NK-92 (cell line): ENCODE data around the gene RMC1.

Experiments used
- DNase-seq: peaks from one replicate; lab custom pipeline; 2025; ENCODE audit not compliant: unreplicated experiment; lab: John Stamatoyannopoulos, UW

RMC1 gene

GRCh38 chr18:23529604-23530003 lies 26.3 kb downstream of the RMC1 start:
- DNase-seq: no peak

GRCh38 chr18:23530195-23530594 lies 26.9 kb downstream of the RMC1 start:
- DNase-seq: no peak

GRCh38 chr18:23531912-23532311 lies 28.6 kb downstream of the RMC1 start:
- no peak for DNase-seq

GRCh38 chr18:23532848-23533247 lies 29.5 kb downstream of the RMC1 start:
- DNase-seq: no peak

GRCh38 chr18:23534276-23534675 lies 31.0 kb downstream of the RMC1 start:
- no peak for DNase-seq

GRCh38 chr18:23536204-23536603 lies 32.9 kb downstream of the RMC1 start:
- DNase-seq: no peak

DNA sequence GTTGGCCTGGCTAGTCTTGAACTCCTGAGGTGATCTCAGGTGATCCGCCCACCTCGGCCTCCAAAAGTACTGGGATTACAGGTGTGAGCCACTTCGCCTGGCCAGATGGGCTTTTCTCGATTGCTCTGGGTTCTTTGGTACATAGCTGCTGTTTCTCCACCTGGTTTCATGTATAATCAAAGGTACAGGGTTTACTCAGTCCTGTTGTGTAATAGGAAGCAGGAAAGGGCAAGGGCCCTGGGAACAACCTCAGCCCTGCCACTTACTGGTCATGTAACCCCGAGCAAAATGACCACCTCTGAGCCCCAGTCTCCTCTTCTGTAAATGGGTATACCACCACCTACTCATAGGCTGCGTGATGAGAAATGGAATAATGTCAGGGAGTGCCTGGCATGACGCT lies 34.0 kb downstream of the RMC1 start:
- no peak for DNase-seq

DNA sequence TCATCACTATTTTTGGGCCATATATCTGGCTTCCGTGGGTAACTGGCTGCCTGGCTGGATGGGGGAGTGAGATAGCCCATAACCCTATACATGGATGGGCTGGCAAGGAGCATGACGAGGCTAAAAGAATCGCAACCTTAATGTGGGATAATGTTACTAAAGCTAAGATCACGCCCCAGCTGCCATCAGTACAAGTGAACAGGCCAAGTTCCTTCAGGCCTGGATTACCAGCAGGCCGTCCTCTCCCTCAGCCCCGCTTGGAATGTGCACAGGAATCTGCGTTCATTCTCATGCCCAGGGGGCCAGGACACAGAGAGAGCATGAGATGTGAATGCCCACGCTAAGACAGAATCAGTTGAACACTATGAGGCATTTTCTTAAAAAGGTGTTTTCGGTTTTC lies 34.7 kb downstream of the RMC1 start:
- no peak for DNase-seq

DNA sequence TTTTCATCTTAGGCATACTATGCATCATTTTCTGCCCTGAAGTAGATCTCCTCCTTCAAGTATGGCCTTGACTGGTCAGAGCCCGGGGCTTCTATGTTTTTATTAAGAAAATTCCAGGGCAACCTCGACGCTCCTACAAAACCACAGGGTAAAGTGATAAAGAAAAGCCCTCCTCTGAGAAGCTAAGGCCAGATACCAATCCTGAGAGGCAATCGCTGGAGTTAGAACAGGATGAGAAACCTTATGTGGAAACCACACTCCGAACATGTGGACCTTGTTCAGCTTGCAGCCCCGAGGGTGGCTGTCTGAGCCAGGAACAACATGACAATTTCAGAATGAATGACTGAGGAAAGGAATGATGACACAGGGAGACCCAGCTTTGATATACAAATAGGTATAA lies 35.6 kb downstream of the RMC1 start:
- no peak for DNase-seq

DNA sequence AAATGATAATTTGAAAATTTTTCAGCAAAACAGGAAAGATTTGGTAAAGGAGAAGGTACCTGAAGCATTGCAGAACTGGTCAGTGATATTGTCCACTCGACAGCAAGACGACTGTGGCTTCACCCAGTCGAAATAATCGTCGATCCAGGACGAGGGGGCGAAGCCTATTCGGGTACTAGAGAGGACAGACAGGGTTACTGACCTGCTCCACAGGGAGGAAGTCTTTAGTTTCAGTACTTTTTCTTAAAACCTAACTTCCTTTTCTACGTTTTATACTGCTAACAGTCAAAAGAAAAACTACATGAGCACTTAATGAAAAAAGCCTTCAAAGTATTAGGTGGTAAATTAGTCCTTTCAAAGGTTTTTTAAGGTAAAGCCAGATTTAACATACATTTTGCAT lies 36.0 kb downstream of the RMC1 start:
- no peak for DNase-seq

- no peak for DNase-seq
These were observed 36.7 kb downstream of the RMC1 start for GRCh38 chr18:23539911-23540525.

DNA sequence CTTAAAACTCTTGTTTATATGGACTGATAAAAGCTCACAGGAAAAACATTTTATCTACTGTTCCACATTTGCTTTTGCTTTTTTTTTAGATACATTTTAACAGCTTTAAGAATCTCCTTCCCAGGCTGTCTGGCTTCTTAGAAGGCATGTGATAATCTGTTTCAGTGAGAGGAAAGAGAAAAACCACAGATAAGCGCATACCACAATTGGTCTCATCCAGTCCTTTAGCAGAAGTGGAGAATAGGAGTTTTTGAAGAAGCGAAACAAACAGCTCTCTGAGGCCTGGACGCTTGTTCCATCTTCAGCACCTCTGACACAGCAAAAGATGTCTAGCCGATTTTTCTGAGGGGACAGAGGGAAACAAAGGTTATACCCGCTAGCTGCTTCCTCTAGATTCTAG lies 37.6 kb downstream of the RMC1 start:
- no peak for DNase-seq

- no peak for DNase-seq
These were observed 38.2 kb downstream of the RMC1 start for GRCh38 chr18:23541349-23542093.

DNA sequence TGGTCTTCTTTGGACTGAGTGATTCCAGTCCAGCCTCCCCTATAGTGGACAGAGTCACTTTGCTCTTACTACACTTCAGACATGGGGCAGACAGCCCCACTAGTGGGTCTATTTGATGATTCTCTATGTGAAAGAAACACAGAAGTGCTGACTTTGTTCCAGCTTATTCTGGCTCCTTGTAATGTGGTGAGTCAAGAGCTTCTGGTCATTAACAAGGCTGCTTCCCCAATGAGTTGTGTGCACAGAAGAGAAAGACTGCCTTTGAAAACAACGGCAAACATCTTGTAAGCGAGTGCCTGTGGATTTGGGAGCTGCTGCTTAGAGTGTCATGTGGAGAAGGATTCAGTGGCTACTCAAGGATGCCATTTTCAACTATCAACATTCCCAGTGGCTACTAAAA lies 39.1 kb downstream of the RMC1 start:
- no peak for DNase-seq

DNA sequence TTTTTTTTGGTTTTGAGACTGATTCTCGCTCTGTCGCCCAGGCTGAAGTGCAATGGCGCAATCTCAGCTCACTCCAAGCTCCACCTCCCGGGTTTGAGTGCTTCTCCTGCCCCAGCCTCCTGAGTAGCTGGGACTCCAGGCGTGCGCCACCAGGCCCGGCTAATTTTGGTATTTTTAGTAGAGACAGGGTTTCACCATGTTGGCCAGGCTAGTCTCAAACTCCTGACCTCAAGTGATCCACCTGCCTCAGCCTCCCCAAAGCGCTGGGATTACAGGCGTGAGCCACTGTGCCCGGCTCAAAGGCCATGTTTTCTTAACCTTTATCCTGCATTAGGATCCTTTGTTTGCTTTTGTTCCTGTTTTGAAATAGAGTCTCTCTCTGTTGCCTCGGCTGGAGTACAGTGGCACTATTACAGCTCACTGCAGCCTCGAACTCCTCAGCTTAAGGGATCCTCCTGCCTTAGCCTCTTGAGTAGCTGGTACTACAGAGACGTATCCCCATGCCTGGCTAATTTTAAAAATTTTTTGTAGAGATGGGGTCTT lies 42.0 kb downstream of the RMC1 start:
- DNase-seq: no peak

DNA sequence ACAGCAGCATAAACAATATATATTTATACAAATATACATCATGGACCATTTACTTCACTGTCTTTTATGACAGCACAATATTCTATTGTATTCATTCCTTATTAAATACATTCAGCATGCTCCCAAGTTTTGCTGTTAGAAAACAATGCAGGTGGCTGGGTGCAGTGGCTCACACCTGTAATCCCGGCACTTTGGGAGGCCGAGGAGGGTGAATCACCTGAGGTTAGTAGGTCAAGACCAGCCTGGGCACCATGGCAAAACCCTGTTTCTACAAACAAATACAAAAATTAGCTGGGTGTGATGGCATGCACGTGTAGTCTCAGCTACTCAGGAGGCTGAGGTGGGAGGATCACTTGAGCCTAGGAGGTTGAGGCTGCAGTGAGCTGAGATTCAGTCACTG lies 44.0 kb downstream of the RMC1 start:
- DNase-seq: no peak

DNA sequence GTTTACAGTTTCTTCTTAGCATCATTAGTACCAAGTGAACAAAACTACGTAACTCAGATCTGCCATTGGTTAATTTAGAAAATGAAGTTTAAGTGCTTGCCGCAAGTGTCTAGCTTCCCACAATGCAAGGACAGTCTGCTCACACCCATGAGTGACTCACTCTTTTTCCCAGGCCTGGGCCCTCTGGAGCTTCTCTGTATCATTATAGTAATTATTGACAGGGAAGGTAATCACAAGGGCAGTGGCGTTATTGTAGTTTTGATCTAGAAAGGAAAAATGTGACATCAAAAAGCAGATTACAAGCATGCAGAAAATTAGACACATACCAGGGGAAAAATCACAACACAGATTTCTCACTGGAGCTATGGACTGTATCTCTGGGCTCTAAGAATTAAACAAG lies 44.5 kb downstream of the RMC1 start:
- no peak for DNase-seq

GRCh38 chr18:23548275-23548674 lies 45.0 kb downstream of the RMC1 start:
- DNase-seq: no peak

GRCh38 chr18:23548719-23549118 lies 45.4 kb downstream of the RMC1 start:
- no peak for DNase-seq

GRCh38 chr18:23550898-23551297 lies 47.6 kb downstream of the RMC1 start:
- DNase-seq: no peak

- no peak for DNase-seq
These were observed 48.7 kb downstream of the RMC1 start for GRCh38 chr18:23551978-23552377.

- no peak for DNase-seq
These were observed 49.2 kb downstream of the RMC1 start for GRCh38 chr18:23552505-23552904.

GRCh38 chr18:23553887-23554286 lies 50.6 kb downstream of the RMC1 start:
- no peak for DNase-seq
